ENCODE data around the gene TRIM60. TPM values are rescaled to one million over a fixed set of nuclear protein-coding genes. Genes with fewer than 3 reads are reported as not detected.

The TRIM60 gene

Small RNA genes lying within 50 kb of the gene (small RNA-seq; reads per million reads assigned to genes)
- gene AC106872.12 (ENCODE audit: insufficient read depth) = not detected
